SK-N-SH (cell line): ENCODE results near the gene BCL6. TPM values are rescaled to one million over a fixed set of nuclear protein-coding genes. Genes with fewer than 3 reads are reported as not detected.

Experiments
- CTCF ChIA-PET: fragments of 300-600, 350-600 bp; formaldehyde crosslinking; extraction: SDS; loops from one replicate; lab custom pipeline; 2021; lab: Yijun Ruan, JAX
- POLR2A ChIA-PET: fragments of 350-600 bp; sonication (Branson Sonifier 250); formaldehyde crosslinking; extraction: SDS; loops from one replicate; lab custom pipeline; 2020; ENCODE audit warnings: antibody characterized with exemption, inconsistent platforms; lab: Yijun Ruan, JAX
- DNase-seq: peaks from one replicate; pipeline ENCODE4 v3.0.0; 2012
- H2AFZ ChIP-seq: fragments of 200-600 bp; sonication (generic); 2 replicates; pipeline ENCODE4 v1.8.1; 2016; ENCODE audit warnings: antibody characterized with exemption, mild to moderate bottlenecking, low read depth
- H3F3A ChIP-seq: fragments of 200-600 bp; sonication (generic); replicated peaks from 2 replicates; pipeline ENCODE3; 2016; ENCODE audit warnings: antibody characterized with exemption, mild to moderate bottlenecking; ENCODE audit not compliant: insufficient read depth
- H3K27ac ChIP-seq, 2 experiments: fragments of 200-500 bp in 1 of 2; fragments of 200-600 bp in 1 of 2; sonication (Bioruptor generic) in 1 of 2; sonication (generic), shearing (Covaris generic) in 1 of 2; 2 replicates each; pipeline versions ENCODE4 v1.5.1 to v1.6.1; 2014 to 2016; ENCODE audit warnings: low read depth in 2 of 2, inconsistent platforms in 1 of 2, low read length in 1 of 2, mild to moderate bottlenecking in 1 of 2, mixed read lengths in 1 of 2
- H3K27me3 ChIP-seq: fragments of 200-600 bp; sonication (generic), shearing (Covaris generic); 2 replicates; pipeline ENCODE4 v1.6.1; 2016; ENCODE audit warnings: mixed run types; ENCODE audit not compliant: insufficient read depth
- H3K36me3 ChIP-seq, 2 experiments: fragments of 200-500 bp in 1 of 2; fragments of 200-600 bp in 1 of 2; sonication (Bioruptor generic) in 1 of 2; sonication (generic) in 1 of 2; replicated peaks in 1 of 2; 2 replicates each; pipeline versions ENCODE3 to v1.5.1; 2014 to 2016; ENCODE audit warnings: low read length in 1 of 2, mild to moderate bottlenecking in 1 of 2; ENCODE audit not compliant: insufficient read depth in 2 of 2, control insufficient read depth in 1 of 2
- H3K4me1 ChIP-seq, 2 experiments: fragments of 200-500 bp in 1 of 2; fragments of 200-600 bp in 1 of 2; sonication (Bioruptor generic) in 1 of 2; sonication (generic), shearing (Covaris generic) in 1 of 2; 2 replicates each; pipeline versions ENCODE4 v1.5.1 to v1.6.1; 2014 to 2016; ENCODE audit warnings: low read depth in 1 of 2, low read length in 1 of 2, mixed run types in 1 of 2; ENCODE audit not compliant: insufficient read depth in 2 of 2, control insufficient read depth in 1 of 2
- H3K4me2 ChIP-seq: fragments of 200-600 bp; sonication (generic), shearing (Covaris generic); 2 replicates; pipeline ENCODE4 v1.6.1; 2017; ENCODE audit warnings: mixed run types
- H3K4me3 ChIP-seq, 2 experiments: fragments of 200-500 bp in 1 of 2; fragments of 200-600 bp in 1 of 2; sonication (Bioruptor generic) in 1 of 2; sonication (generic), shearing (Covaris generic) in 1 of 2; 2 replicates each; pipeline versions ENCODE4 v1.5.1 to v1.8.1; 2014 to 2016; ENCODE audit warnings: low read depth in 2 of 2, inconsistent platforms in 1 of 2, low read length in 1 of 2, mild to moderate bottlenecking in 1 of 2, mixed read lengths in 1 of 2, moderate library complexity in 1 of 2
- H3K79me2 ChIP-seq: fragments of 200-600 bp; sonication (generic); 2 replicates; pipeline ENCODE4 v1.8.1; 2017; ENCODE audit warnings: mild to moderate bottlenecking; ENCODE audit not compliant: insufficient read depth
- H3K9ac ChIP-seq: fragments of 200-600 bp; sonication (generic); 2 replicates; pipeline ENCODE4 v1.6.1; 2017; ENCODE audit warnings: mixed run types
- H3K9me2 ChIP-seq: fragments of 200-600 bp; sonication (generic); 2 replicates; pipeline ENCODE4 v1.6.1; 2017; ENCODE audit warnings: mixed run types
- H3K9me3 ChIP-seq: fragments of 200-600 bp; sonication (generic); 2 replicates; pipeline ENCODE4 v1.6.1; 2017; ENCODE audit warnings: mixed run types, mild to moderate bottlenecking, moderate library complexity
- H4K20me1 ChIP-seq: fragments of 200-600 bp; sonication (generic); 2 replicates; pipeline ENCODE4 v1.6.1; 2017; ENCODE audit warnings: mild to moderate bottlenecking, mixed run types; ENCODE audit not compliant: insufficient read depth
- CHD2 ChIP-seq: fragments of 150-350 bp; IDR thresholded peaks from 2 replicates; pipeline ENCODE4 v1.6.1; 2018; ENCODE audit warnings: low read length; ENCODE audit not compliant: partially characterized antibody
- CTCF ChIP-seq: fragments of 200-600 bp; sonication (generic); IDR thresholded peaks from 2 replicates; pipeline ENCODE4 v1.6.1; 2017; ENCODE audit warnings: antibody characterized with exemption, mild to moderate bottlenecking, moderate library complexity
- EZH2phosphoT487 ChIP-seq: fragments of 200-600 bp; sonication (generic); IDR thresholded peaks from 2 replicates; pipeline ENCODE4 v1.6.1; 2017; ENCODE audit warnings: low read depth, mixed run types, mild to moderate bottlenecking, antibody characterized with exemption, moderate library complexity, borderline replicate concordance
- FOXM1 ChIP-seq: IDR thresholded peaks from 2 replicates; pipeline ENCODE4 v1.4.0; 2012; ENCODE audit warnings: low read depth, mild to moderate bottlenecking
- GABPA ChIP-seq: IDR thresholded peaks from 2 replicates; pipeline ENCODE4 v1.4.0; 2012; ENCODE audit warnings: low read depth, mild to moderate bottlenecking
- GATA2 ChIP-seq: sonication (generic); formaldehyde crosslinking; IDR thresholded peaks from 2 replicates; pipeline ENCODE4 v1.5.0; 2020; ENCODE audit warnings: mild to moderate bottlenecking, missing genetic modification reagents
- IRF3 ChIP-seq: fragments of 150-350 bp; IDR thresholded peaks from 2 replicates; pipeline ENCODE4 v1.6.1; 2016; ENCODE audit warnings: mild to moderate bottlenecking, low read depth, low read length
- MXI1 ChIP-seq: IDR thresholded peaks from 2 replicates; pipeline ENCODE4 v1.6.1; 2012; ENCODE audit warnings: mild to moderate bottlenecking, low read depth, low read length, improper control_type of control experiment
- POLR2AphosphoS5 ChIP-seq: IDR thresholded peaks from 2 replicates; pipeline ENCODE4 v1.6.1; 2012; ENCODE audit warnings: low read depth, low read length
- RAD21 ChIP-seq: IDR thresholded peaks from 2 replicates; pipeline ENCODE4 v1.6.1; 2012; ENCODE audit warnings: mild to moderate bottlenecking, low read length
- RFX5 ChIP-seq: IDR thresholded peaks from 2 replicates; pipeline ENCODE4 v1.6.1; 2012; ENCODE audit warnings: mild to moderate bottlenecking, improper control_type of control experiment, low read length
- TAF1 ChIP-seq: IDR thresholded peaks from 2 replicates; pipeline ENCODE4 v1.6.1; 2012; ENCODE audit warnings: low read depth, mild to moderate bottlenecking, low read length, moderate library complexity, borderline replicate concordance
- TCF12 ChIP-seq: IDR thresholded peaks from 2 replicates; pipeline ENCODE4 v1.4.0; 2012
- TEAD4 ChIP-seq: IDR thresholded peaks from 2 replicates; pipeline ENCODE4 v1.4.0; 2012; ENCODE audit warnings: mild to moderate bottlenecking, borderline replicate concordance; ENCODE audit not compliant: insufficient read depth
- WGBS: methylation state at CpG from one replicate; pipeline ENCODE4 v1.1.6; 2017; ENCODE audit warnings: low lambda C conversion rate; 5-methylcytosine and 5-hydroxymethylcytosine counted together
- polyA plus RNA-seq, 3 experiments: library from polyadenylated mRNA; depleted of rRNA; stranded (reverse); fragments of >200 nt; gene quantifications; 2 replicates each; pipeline ENCODE4 v1.2.3, GENCODE V29; 2012
- TF ChIP-seq, protein P1 (sequence below): IDR thresholded peaks from 2 replicates; pipeline ENCODE4 v1.4.0; 2012; ENCODE audit warnings: low read depth, borderline replicate concordance
- TF ChIP-seq, protein P2 (sequence below): IDR thresholded peaks from 2 replicates; pipeline ENCODE4 v1.6.1; 2012; ENCODE audit warnings: mild to moderate bottlenecking, low read depth, low read length, moderate library complexity
- TF ChIP-seq, protein P3 (sequence below): IDR thresholded peaks from 2 replicates; pipeline ENCODE4 v1.4.0; 2012; ENCODE audit warnings: low read depth

BCL6 gene
- polyA plus RNA-seq, 1 of the 3 experiments (the other 2 are of a cell fraction): 13.8 TPM

DNA sequence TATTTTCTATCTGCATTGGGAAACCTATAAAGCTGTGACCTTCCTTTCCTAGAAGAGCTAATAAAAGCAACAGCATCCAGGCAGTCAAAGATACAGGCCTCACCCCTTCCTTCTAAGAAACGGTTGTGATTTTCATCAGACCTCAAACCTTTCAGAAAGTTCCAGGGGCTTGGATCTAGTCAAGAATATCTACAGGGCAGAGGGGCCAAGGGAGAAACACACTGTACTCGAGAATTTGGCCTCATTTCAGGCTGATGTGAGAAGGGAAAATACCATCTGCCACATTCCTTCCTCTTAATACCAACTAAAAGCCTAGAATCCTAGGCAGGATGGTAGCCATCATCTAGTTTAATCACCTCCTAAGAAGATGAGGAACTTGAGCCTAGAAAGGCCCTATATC lies 24.5 kb upstream of the BCL6 start:
- Histone ChIP-seq H3K4me3 (no peak overlapping the region), H3K27ac (no peak overlapping the region), H3K4me2 (no peak overlapping the region), H3K4me1 (peaks cover 0 to 4% of the 10 kb centered on the region in 2 experiments; a peak in 1 of 4 replicates), H3K9me2 (no peaks in the 10 kb centered on the region), H3F3A (peaks cover 21% of the 10 kb centered on the region), H3K36me3 (no peaks in the 10 kb centered on the region), H3K9me3 (no peaks in the 10 kb centered on the region), H3K79me2 (no peaks in the 10 kb centered on the region), H2AFZ (no peak overlapping the region), H3K27me3 (no peaks in the 10 kb centered on the region), H3K9ac (no peak overlapping the region), H4K20me1 (no peaks in the 10 kb centered on the region)
- 7% methylated on average over 2 of the region's 2 CpGs for WGBS
- POLR2A ChIA-PET: no interaction called here
- CTCF ChIA-PET: interaction anchor here (3.5 kb wide), 1 partner anchor 30 kb away, joined by 17 read pairs; no protein-coding TSS in a partner anchor
- no peak for DNase-seq
- TF ChIP-seq TEAD4 (no peak), RAD21 (no peak), GABPA (no peak), CTCF (no peak), MXI1 (no peak), TAF1 (no peak), GATA2 (CRISPR knock-in tag) (no peak), FOXM1 (no peak)
- TF ChIP-seq, protein P1, sequence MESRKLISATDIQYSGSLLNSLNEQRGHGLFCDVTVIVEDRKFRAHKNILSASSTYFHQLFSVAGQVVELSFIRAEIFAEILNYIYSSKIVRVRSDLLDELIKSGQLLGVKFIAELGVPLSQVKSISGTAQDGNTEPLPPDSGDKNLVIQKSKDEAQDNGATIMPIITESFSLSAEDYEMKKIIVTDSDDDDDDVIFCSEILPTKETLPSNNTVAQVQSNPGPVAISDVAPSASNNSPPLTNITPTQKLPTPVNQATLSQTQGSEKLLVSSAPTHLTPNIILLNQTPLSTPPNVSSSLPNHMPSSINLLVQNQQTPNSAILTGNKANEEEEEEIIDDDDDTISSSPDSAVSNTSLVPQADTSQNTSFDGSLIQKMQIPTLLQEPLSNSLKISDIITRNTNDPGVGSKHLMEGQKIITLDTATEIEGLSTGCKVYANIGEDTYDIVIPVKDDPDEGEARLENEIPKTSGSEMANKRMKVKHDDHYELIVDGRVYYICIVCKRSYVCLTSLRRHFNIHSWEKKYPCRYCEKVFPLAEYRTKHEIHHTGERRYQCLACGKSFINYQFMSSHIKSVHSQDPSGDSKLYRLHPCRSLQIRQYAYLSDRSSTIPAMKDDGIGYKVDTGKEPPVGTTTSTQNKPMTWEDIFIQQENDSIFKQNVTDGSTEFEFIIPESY: no peak

DNA sequence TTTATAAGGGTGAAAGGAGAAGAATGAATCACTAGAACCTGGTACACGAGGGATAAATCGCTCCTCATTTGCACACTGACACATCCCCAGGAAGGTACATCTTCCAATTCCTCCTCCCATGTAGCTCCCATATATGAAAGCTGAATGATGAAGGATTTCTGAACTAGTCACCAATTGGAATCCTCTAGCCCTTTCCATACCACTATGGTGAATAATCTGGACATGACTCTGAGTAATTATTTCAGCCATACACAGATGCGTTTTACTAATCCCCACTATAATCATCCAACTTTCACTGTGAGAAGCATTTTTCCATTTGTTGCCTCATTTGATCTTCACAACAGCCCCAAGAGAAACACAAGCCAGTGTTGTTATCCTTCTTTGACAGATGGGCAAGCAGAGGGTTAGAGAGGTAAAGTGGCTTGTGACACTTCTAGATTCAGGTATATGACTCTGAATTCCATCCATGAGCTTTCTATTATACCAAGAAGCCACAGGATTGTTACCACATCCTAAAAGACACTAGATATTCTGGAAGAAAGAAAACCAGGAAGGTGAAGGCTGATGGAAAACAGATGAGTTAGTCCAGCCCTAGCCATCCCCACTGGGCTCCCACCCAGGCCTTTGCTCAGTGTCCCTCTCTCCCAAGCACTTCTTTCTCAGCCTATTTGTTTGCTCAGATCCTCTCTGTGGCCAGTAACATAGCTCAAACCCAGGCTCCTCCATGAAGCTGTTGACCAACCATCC lies 22.2 kb upstream of the BCL6 start:
- no peak overlapping the region for H3K4me3 ChIP-seq
- no peaks in the 10 kb centered on the region for H3K27me3 ChIP-seq
- no peaks in the 10 kb centered on the region for H3K36me3 ChIP-seq
- H4K20me1 ChIP-seq: no peaks in the 10 kb centered on the region
- peaks cover 3 to 4% of the 10 kb centered on the region in 2 experiments; a peak in 2 of 4 replicates for H3K4me1 ChIP-seq
- H3K9ac ChIP-seq: peak overlapping the region; percentile 25; the same call in 1 of the 2 replicates
- 9% methylated on average over 3 of the region's 3 CpGs for WGBS
- H2AFZ ChIP-seq: peak overlapping the region; percentile 13; the same call in 1 of the 2 replicates
- CTCF ChIA-PET: interaction anchor here (1.0 to 3.5 kb wide), 3 partner anchors 20 to 28 kb away, joined by 3 to 17 read pairs (median 3); no protein-coding TSS in a partner anchor
- POLR2A ChIA-PET: no interaction called here
- H3F3A ChIP-seq: peaks cover 21% of the 10 kb centered on the region
- H3K4me2 ChIP-seq: peak overlapping the region; percentile 41
- no peaks in the 10 kb centered on the region for H3K9me3 ChIP-seq
- H3K79me2 ChIP-seq: no peaks in the 10 kb centered on the region
- no peaks in the 10 kb centered on the region for H3K9me2 ChIP-seq
- H3K27ac ChIP-seq: peak overlapping the region in 1 of 2 experiments; percentile 81; a peak in 2 of 4 replicates
- no peak for DNase-seq
- TF ChIP-seq RFX5: no peak
- TF ChIP-seq, protein P2, sequence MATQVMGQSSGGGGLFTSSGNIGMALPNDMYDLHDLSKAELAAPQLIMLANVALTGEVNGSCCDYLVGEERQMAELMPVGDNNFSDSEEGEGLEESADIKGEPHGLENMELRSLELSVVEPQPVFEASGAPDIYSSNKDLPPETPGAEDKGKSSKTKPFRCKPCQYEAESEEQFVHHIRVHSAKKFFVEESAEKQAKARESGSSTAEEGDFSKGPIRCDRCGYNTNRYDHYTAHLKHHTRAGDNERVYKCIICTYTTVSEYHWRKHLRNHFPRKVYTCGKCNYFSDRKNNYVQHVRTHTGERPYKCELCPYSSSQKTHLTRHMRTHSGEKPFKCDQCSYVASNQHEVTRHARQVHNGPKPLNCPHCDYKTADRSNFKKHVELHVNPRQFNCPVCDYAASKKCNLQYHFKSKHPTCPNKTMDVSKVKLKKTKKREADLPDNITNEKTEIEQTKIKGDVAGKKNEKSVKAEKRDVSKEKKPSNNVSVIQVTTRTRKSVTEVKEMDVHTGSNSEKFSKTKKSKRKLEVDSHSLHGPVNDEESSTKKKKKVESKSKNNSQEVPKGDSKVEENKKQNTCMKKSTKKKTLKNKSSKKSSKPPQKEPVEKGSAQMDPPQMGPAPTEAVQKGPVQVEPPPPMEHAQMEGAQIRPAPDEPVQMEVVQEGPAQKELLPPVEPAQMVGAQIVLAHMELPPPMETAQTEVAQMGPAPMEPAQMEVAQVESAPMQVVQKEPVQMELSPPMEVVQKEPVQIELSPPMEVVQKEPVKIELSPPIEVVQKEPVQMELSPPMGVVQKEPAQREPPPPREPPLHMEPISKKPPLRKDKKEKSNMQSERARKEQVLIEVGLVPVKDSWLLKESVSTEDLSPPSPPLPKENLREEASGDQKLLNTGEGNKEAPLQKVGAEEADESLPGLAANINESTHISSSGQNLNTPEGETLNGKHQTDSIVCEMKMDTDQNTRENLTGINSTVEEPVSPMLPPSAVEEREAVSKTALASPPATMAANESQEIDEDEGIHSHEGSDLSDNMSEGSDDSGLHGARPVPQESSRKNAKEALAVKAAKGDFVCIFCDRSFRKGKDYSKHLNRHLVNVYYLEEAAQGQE: no peak
- no peak for TF ChIP-seq RAD21
- TF ChIP-seq CHD2: no peak
- peak; percentile 80 for TF ChIP-seq TCF12
- TF ChIP-seq, protein P3, sequence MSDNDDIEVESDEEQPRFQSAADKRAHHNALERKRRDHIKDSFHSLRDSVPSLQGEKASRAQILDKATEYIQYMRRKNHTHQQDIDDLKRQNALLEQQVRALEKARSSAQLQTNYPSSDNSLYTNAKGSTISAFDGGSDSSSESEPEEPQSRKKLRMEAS: no peak
- no peak for TF ChIP-seq POLR2AphosphoS5
- TF ChIP-seq EZH2phosphoT487: no peak
- TF ChIP-seq TEAD4: peak; percentile 37; the same call in 1 of the 2 replicates
- TF ChIP-seq IRF3: no peak
